Measurements from ENCODE around the gene FRMPD3. TPM values are rescaled to one million over a fixed set of nuclear protein-coding genes. Genes with fewer than 3 reads are reported as not detected.

The FRMPD3 gene
- total RNA-seq, 4 donors from 2014 or later = under 0.01 to 0.04 TPM; not detected in 2

DNA sequence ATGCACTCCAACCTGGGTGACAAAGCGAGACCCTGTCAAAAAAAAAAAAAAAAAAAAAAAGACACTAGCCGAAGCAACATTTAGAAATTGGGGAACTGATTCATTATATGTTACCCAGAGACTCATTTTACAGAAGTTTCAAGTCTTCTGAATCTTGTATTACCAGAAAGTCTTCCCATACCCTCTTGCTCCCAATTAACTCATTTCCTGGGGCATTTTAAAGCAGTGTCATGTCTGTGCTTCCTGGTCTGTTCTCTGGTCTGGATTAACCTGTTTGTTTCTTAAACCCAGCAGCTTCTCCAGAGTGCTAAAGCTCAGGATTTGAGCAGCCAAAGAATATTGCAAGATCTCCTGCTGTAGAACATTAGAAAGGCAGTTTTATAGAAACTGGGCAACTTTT lies 43.7 kb downstream of the FRMPD3 start:
- no peak overlapping the region for H3K27ac ChIP-seq
- no peaks in the 10 kb centered on the region for H3K9me3 ChIP-seq
- no peaks in the 10 kb centered on the region for H3K36me3 ChIP-seq
- ATAC-seq = no peak
- WGBS, 2 donors (ENCODE audit: low coverage in 1 of 2) = 67 to 86% methylated on average over 1 to 2 of the region's 2 CpGs
- TF ChIP-seq POLR2AphosphoS5 (IDR thresholded peaks at IDR 0.05) (no peak), EP300 (IDR thresholded peaks at IDR 0.05) (no peak), POLR2A (IDR thresholded peaks at IDR 0.05) (no peak)
- TF ChIP-seq, protein P1, sequence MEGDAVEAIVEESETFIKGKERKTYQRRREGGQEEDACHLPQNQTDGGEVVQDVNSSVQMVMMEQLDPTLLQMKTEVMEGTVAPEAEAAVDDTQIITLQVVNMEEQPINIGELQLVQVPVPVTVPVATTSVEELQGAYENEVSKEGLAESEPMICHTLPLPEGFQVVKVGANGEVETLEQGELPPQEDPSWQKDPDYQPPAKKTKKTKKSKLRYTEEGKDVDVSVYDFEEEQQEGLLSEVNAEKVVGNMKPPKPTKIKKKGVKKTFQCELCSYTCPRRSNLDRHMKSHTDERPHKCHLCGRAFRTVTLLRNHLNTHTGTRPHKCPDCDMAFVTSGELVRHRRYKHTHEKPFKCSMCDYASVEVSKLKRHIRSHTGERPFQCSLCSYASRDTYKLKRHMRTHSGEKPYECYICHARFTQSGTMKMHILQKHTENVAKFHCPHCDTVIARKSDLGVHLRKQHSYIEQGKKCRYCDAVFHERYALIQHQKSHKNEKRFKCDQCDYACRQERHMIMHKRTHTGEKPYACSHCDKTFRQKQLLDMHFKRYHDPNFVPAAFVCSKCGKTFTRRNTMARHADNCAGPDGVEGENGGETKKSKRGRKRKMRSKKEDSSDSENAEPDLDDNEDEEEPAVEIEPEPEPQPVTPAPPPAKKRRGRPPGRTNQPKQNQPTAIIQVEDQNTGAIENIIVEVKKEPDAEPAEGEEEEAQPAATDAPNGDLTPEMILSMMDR (IDR thresholded peaks at IDR 0.05) = no peak
- no peak overlapping the region for H3K4me3 ChIP-seq
- no peaks in the 10 kb centered on the region for H3K27me3 ChIP-seq
- H3K4me1 ChIP-seq = no peaks in the 10 kb centered on the region

DNA sequence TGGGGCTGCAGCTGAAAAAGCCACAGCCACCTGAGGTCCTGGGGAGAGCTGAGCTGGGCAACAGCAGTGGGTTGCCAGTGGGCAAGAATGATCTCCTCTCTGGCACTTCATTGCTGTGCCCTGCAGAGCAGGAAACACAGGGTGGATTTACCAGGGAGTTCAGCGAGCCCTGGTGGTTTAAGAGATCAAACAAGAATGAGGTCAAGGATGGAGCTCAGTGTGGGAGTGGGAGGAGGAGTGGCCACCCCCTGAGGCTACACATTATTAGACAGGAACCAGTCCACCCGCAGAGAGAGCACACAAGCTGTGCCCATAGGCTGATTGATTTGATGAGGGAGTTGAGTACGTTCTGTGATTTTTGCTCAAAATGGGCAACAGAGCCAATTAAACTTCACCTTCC lies 47.3 kb downstream of the FRMPD3 start:
- no peaks in the 10 kb centered on the region for H3K27me3 ChIP-seq
- no peak for ATAC-seq

More for the DNA sequence above, 47.3 kb downstream of the FRMPD3 start:
- Histone ChIP-seq H3K4me3 (no peak overlapping the region), H3K27ac (no peak overlapping the region), H3K4me1 (no peaks in the 10 kb centered on the region), H3K9me3 (no peaks in the 10 kb centered on the region), H3K36me3 (no peaks in the 10 kb centered on the region)
- WGBS, 2 donors (ENCODE audit: low coverage in 1 of 2) = no CpG with 5 or more reads among the region's 3 CpGs
- TF ChIP-seq EP300 (IDR thresholded peaks at IDR 0.05) = no peak
- TF ChIP-seq, protein P1 (IDR thresholded peaks at IDR 0.05) = no peak
- no peak for TF ChIP-seq POLR2AphosphoS5 (IDR thresholded peaks at IDR 0.05)
- TF ChIP-seq POLR2A (IDR thresholded peaks at IDR 0.05) = no peak

Other genes starting within 250 kb of the FRMPD3 start
- gene NUP62CL, start 243.2 kb upstream of the FRMPD3 start, total RNA-seq = under 1 TPM in 2 of 4 donors, not detected in 2; 0.27 to 0.39 TPM
- under 1 TPM in 1 of 4 donors, not detected in 3; 0.19 TPM for gene DNAAF6, start 243.0 kb upstream of the FRMPD3 start, total RNA-seq
- gene PRPS1, start 178.9 kb downstream of the FRMPD3 start, total RNA-seq = 10 to 100 TPM; 23.5 to 33.4 (median 27.5) TPM